ENCODE data around the gene TMEM229B.

GRCh38 chr14:67467134-67467533 is 21.4 kb downstream of the TMEM229B start:
- TF ChIP-seq CTCF (IDR thresholded peaks at IDR 0.05), result no peak
- no peak for TF ChIP-seq POLR2A (IDR thresholded peaks at IDR 0.05)
- no peak for TF ChIP-seq EP300 (IDR thresholded peaks at IDR 0.05)
